Measurements from ENCODE around the gene ABHD17A.
A peak's percentile ranks its signal among the peaks of the same experiment; 100 is the strongest.
"Not testable (repeated sequence)": the region's sequence is repeated elsewhere in the genome, so short reads cannot be mapped to it uniquely, and the experiment has no call there.

Gene ABHD17A

GRCh38 chr19:1908364-1908678, 23.0 kb upstream of the ABHD17A start:
- DNase-seq = no peak

- DNase-seq = no peak
These were observed 22.5 kb upstream of the ABHD17A start for GRCh38 chr19:1907563-1908363.

GRCh38 chr19:1906985-1907562, 21.8 kb upstream of the ABHD17A start:
- DNase-seq = no peak

GRCh38 chr19:1905863-1906375, 20.6 kb upstream of the ABHD17A start:
- DNase-seq = no peak

- DNase-seq = peak; percentile 99
These were observed 20.0 kb upstream of the ABHD17A start, which contains the start of the genes ADAT3 and SCAMP4 for GRCh38 chr19:1905110-1905862. Gene ADAT3 (plus strand): TSS chr19:1905399. CDS start chr19:1912048, 6,649 bp downstream. Gene SCAMP4 (plus strand): TSS chr19:1905399. CDS start chr19:1915020, 9,621 bp downstream.

GRCh38 chr19:1904860-1905109, 19.5 kb upstream of the ABHD17A start:
- DNase-seq = no peak

GRCh38 chr19:1902923-1903322, 17.6 kb upstream of the ABHD17A start:
- DNase-seq = no peak

- no peak for DNase-seq
These were observed 16.7 kb upstream of the ABHD17A start for GRCh38 chr19:1901940-1902404.

GRCh38 chr19:1896508-1896907, 11.2 kb upstream of the ABHD17A start:
- no peak for DNase-seq

GRCh38 chr19:1893791-1894190, 8.5 kb upstream of the ABHD17A start:
- DNase-seq = no peak

- DNase-seq = no peak
These were observed 4.6 kb upstream of the ABHD17A start for GRCh38 chr19:1889907-1890306.

- DNase-seq = no peak
These were observed 3.1 kb upstream of the ABHD17A start for GRCh38 chr19:1888385-1888784.

GRCh38 chr19:1886360-1886759, 1.1 kb upstream of the ABHD17A start:
- DNase-seq = not testable (repeated sequence)

- no peak for DNase-seq
These were observed 469 bp downstream of the ABHD17A start for GRCh38 chr19:1884719-1885334.

- DNase-seq = peak; percentile 58
These were observed 991 bp downstream of the ABHD17A start for GRCh38 chr19:1884291-1884718.

- DNase-seq = no peak
These were observed 1.5 kb downstream of the ABHD17A start for GRCh38 chr19:1883784-1884183.

GRCh38 chr19:1882786-1883692, 2.3 kb downstream of the ABHD17A start:
- no peak for DNase-seq

GRCh38 chr19:1882089-1882785, 3.1 kb downstream of the ABHD17A start:
- DNase-seq = peak; percentile 90

- not testable (repeated sequence) for DNase-seq
These were observed 3.8 kb downstream of the ABHD17A start for GRCh38 chr19:1881393-1882088.

- no peak for DNase-seq
These were observed 4.5 kb downstream of the ABHD17A start for GRCh38 chr19:1880611-1881392.
